IMR-90 (cell line): Measurements from ENCODE around the gene GUCY1A2. TPM values are rescaled to one million over a fixed set of nuclear protein-coding genes. Genes with fewer than 3 reads are reported as not detected.

Experiments used
- ATAC-seq: fragments of 200-7000 bp; cut with Tn5 transposase; 2 replicates; pipeline ENCODE4 v1.9.1; 2020; ENCODE audit warnings: low read depth, mild to moderate bottlenecking, moderate library complexity
- BruUV-seq: library from RNA; stranded (reverse); fragments of 400-500 nt; replicated peaks from 2 replicates; lab custom pipeline; 2021; lab: Mats Ljungman, UMichigan
- CTCF ChIA-PET: fragments of 300-600 bp; formaldehyde crosslinking; extraction: SDS; loops from one replicate; lab custom pipeline; 2021; ENCODE audit warnings: antibody characterized with exemption; lab: Yijun Ruan, JAX
- POLR2A ChIA-PET: fragments of 300-600 bp; sonication (Branson Sonifier 250); formaldehyde crosslinking; loops from one replicate; lab custom pipeline; 2022; ENCODE audit warnings: antibody characterized with exemption; ENCODE audit not compliant: unreplicated experiment; lab: Charles Lee
- DNase-seq: peaks from one replicate; pipeline ENCODE4 v3.0.0; 2013
- H2AFZ ChIP-seq: replicated peaks from 2 replicates; pipeline ENCODE3; 2013; ENCODE audit warnings: low read length, mild to moderate bottlenecking; ENCODE audit not compliant: poor library complexity
- H2AK5ac ChIP-seq: 2 replicates; pipeline ENCODE4 v1.6.1; 2013; ENCODE audit warnings: low read depth, low read length, inconsistent platforms
- H2AK9ac ChIP-seq: replicated peaks from 2 replicates; pipeline ENCODE3; 2013; ENCODE audit warnings: mild to moderate bottlenecking, low read depth, low read length, moderate library complexity; ENCODE audit not compliant: poor library complexity
- H2BK120ac ChIP-seq: 2 replicates; pipeline ENCODE4 v1.6.1; 2013; ENCODE audit warnings: low read depth, low read length, inconsistent platforms
- H2BK15ac ChIP-seq: 3 replicates; pipeline ENCODE4 v1.6.1; 2013; ENCODE audit warnings: low read depth, low read length, inconsistent platforms
- H2BK20ac ChIP-seq: 2 replicates; pipeline ENCODE4 v1.6.1; 2013; ENCODE audit warnings: low read depth, mild to moderate bottlenecking, inconsistent platforms, low read length, moderate library complexity
- H2BK5ac ChIP-seq: 2 replicates; pipeline ENCODE4 v1.6.1; 2013; ENCODE audit warnings: mild to moderate bottlenecking, low read depth, low read length, inconsistent platforms; ENCODE audit not compliant: poor library complexity, severe bottlenecking
- H3K14ac ChIP-seq: replicated peaks from 2 replicates; pipeline ENCODE4 v1.6.1; 2013; ENCODE audit warnings: low read depth, low read length, inconsistent platforms
- H3K18ac ChIP-seq: 2 replicates; pipeline ENCODE4 v1.6.1; 2013; ENCODE audit warnings: low read depth, low read length, control low read depth
- H3K23ac ChIP-seq: 2 replicates; pipeline ENCODE4 v1.6.1; 2013; ENCODE audit warnings: low read depth, low read length, inconsistent platforms
- H3K27ac ChIP-seq: 2 replicates; pipeline ENCODE4 v1.5.1; 2013; ENCODE audit warnings: mild to moderate bottlenecking, control low read depth, low read length; ENCODE audit not compliant: insufficient read depth
- H3K27me3 ChIP-seq: 2 replicates; pipeline ENCODE4 v1.6.1; 2013; ENCODE audit warnings: low read length; ENCODE audit not compliant: control insufficient read depth, insufficient read depth
- H3K36me3 ChIP-seq: 2 replicates; pipeline ENCODE4 v1.6.1; 2013; ENCODE audit warnings: low read length, mixed read lengths; ENCODE audit not compliant: control insufficient read depth, insufficient read depth
- H3K4ac ChIP-seq: 2 replicates; pipeline ENCODE4 v1.6.1; 2013; ENCODE audit warnings: low read depth, low read length, inconsistent platforms
- H3K4me1 ChIP-seq: 2 replicates; pipeline ENCODE4 v1.6.1; 2013; ENCODE audit warnings: low read length, mixed read lengths; ENCODE audit not compliant: control insufficient read depth, insufficient read depth
- H3K4me2 ChIP-seq: 2 replicates; pipeline ENCODE4 v1.6.1; 2013; ENCODE audit warnings: low read depth, mild to moderate bottlenecking, control low read depth, low read length, moderate library complexity
- H3K4me3 ChIP-seq: 2 replicates; pipeline ENCODE4 v1.5.1; 2013; ENCODE audit warnings: low read depth, mild to moderate bottlenecking, control low read depth, low read length, moderate library complexity; ENCODE audit not compliant: insufficient read depth
- H3K56ac ChIP-seq: 2 replicates; pipeline ENCODE4 v1.6.1; 2013; ENCODE audit warnings: low read length, inconsistent platforms; ENCODE audit not compliant: insufficient read depth; ENCODE audit errors: extremely low read depth
- H3K79me1 ChIP-seq, 2 experiments: 2 replicates each; pipeline ENCODE4 v1.6.1; 2013; ENCODE audit warnings: low read length in 2 of 2, inconsistent platforms in 1 of 2, low read depth in 1 of 2
- H3K9ac ChIP-seq: 2 replicates; pipeline ENCODE4 v1.6.1; 2013; ENCODE audit warnings: low read depth, low read length, control low read depth
- H3K9me1 ChIP-seq: 2 replicates; pipeline ENCODE4 v1.6.1; 2013; ENCODE audit warnings: low read length, inconsistent platforms; ENCODE audit not compliant: insufficient read depth
- H3K9me3 ChIP-seq: 2 replicates; pipeline ENCODE4 v1.6.1; 2013; ENCODE audit warnings: low read length; ENCODE audit not compliant: control insufficient read depth, insufficient read depth
- H4K20me1 ChIP-seq: 2 replicates; pipeline ENCODE4 v1.6.1; 2013; ENCODE audit warnings: low read length, inconsistent platforms; ENCODE audit not compliant: insufficient read depth
- H4K5ac ChIP-seq: 2 replicates; pipeline ENCODE4 v1.6.1; 2013; ENCODE audit warnings: mild to moderate bottlenecking, low read depth, low read length, control low read depth
- H4K8ac ChIP-seq, 2 experiments: 2 replicates each; pipeline ENCODE4 v1.6.1; 2013; ENCODE audit warnings: low read depth in 2 of 2, low read length in 2 of 2, control low read depth in 1 of 2, inconsistent platforms in 1 of 2
- H4K91ac ChIP-seq: 2 replicates; pipeline ENCODE4 v1.6.1; 2013; ENCODE audit warnings: low read depth, low read length, inconsistent platforms; ENCODE audit not compliant: insufficient read depth
- MAFK ChIP-seq: IDR thresholded peaks from 2 replicates; pipeline ENCODE4 v1.6.1; 2012; ENCODE audit warnings: low read depth, low read length, improper control_type of control experiment
- MAZ ChIP-seq: IDR thresholded peaks from 2 replicates; pipeline ENCODE4 v1.6.1; 2012; ENCODE audit warnings: low read depth, mild to moderate bottlenecking, low read length, improper control_type of control experiment, moderate library complexity, borderline replicate concordance
- NFE2L2 ChIP-seq: fragments of 150-350 bp; IDR thresholded peaks from 2 replicates; pipeline ENCODE4 v1.6.1; 2016; ENCODE audit warnings: low read depth, mild to moderate bottlenecking, low read length
- POLR2A ChIP-seq: IDR thresholded peaks from 2 replicates; pipeline ENCODE4 v1.6.1; 2012; ENCODE audit warnings: mild to moderate bottlenecking, low read depth, low read length
- RCOR1 ChIP-seq: IDR thresholded peaks from 2 replicates; pipeline ENCODE4 v1.6.1; 2012; ENCODE audit warnings: mild to moderate bottlenecking, low read length, improper control_type of control experiment; ENCODE audit not compliant: insufficient replicate concordance
- RFX5 ChIP-seq: IDR thresholded peaks from 2 replicates; pipeline ENCODE4 v1.8.0; 2012; ENCODE audit warnings: low read depth, mild to moderate bottlenecking, low read length, moderate library complexity
- SMC3 ChIP-seq: fragments of 150-350 bp; IDR thresholded peaks from 2 replicates; pipeline ENCODE4 v1.6.1; 2016; ENCODE audit warnings: low read depth, mild to moderate bottlenecking, antibody characterized with exemption, low read length, moderate library complexity
- USF2 ChIP-seq: fragments of 150-350 bp; IDR thresholded peaks from 2 replicates; pipeline ENCODE4 v1.6.1; 2017; ENCODE audit warnings: mild to moderate bottlenecking, antibody characterized with exemption, low read length, low read depth
- WGBS, 2 experiments: methylation state at CpG; one replicate each; pipeline versions ENCODE4 v1.1.5 to v1.1.7; 2013; ENCODE audit warnings: missing lambda C conversion rate in 2 of 2; ENCODE audit not compliant: insufficient read length in 1 of 2; ENCODE audit errors: extremely low coverage in 2 of 2; 5-methylcytosine and 5-hydroxymethylcytosine counted together
- dilution Hi-C: fragments of 300-500 bp; cut with HindIII; formaldehyde crosslinking; loops from one replicate; pipeline ENCODE4 v1.14.3; 2018; ENCODE audit warnings: low sequenced_read_pairs; ENCODE audit not compliant: unreplicated experiment
- in situ Hi-C: fragments of 300-500 bp; cut with MboI; formaldehyde crosslinking; loops from 3 replicates; pipeline ENCODE4 v1.14.3; 2019; ENCODE audit warnings: low sequenced_read_pairs, inconsistent platforms, mixed read lengths
- intact Hi-C: fragments of 100-400 bp; cut with micrococcal nuclease; formaldehyde crosslinking; loops from 2 replicates; pipeline ENCODE4 v1.10.0; 2022
- polyA plus RNA-seq, 3 experiments: library from polyadenylated mRNA; depleted of rRNA; stranded (reverse); fragments of >200 nt; gene quantifications; 2 replicates each; pipeline ENCODE4 v1.2.3, GENCODE V29; 2012; ENCODE audit warnings: low replicate concordance in 1 of 3
- total RNA-seq: library from RNA; depleted of rRNA; stranded (reverse); fragments of >200 nt; gene quantifications from 2 replicates; pipeline ENCODE4 v1.2.3, GENCODE V29; 2012

Gene GUCY1A2
- total and polyA plus RNA-seq, 2 of the 4 experiments (the other 2 are of a cell fraction): under 0.01 to 0.03 TPM

DNA sequence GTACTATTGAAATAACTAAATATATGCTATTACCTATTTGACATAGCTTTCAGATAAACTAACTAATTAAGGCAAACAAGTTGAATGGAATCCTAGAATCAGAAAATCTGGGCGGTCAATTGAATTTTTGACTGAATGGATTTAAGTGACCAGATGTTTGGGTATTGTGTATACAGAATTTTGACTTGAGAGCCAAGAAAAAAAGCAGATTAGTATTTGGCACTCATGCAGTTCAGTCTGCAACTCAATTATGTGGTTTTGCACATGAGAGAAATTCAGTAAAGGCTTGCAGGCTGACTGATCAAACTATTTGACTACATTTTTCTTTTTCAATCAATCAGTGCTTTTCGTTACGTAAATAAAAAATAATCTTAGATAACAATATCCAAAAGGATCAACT lies 254.8 kb downstream of the GUCY1A2 start:
- Histone ChIP-seq H3K23ac (no peak overlapping the region), H4K20me1 (no peaks in the 10 kb centered on the region), H3K4me3 (no peak overlapping the region), H4K5ac (no peak overlapping the region), H3K4me2 (no peak overlapping the region), H3K56ac (no peak overlapping the region), H3K36me3 (no peaks in the 10 kb centered on the region), H2BK15ac (no peak overlapping the region), H2BK5ac (no peak overlapping the region), H2AK5ac (no peak overlapping the region), H3K4me1 (no peaks in the 10 kb centered on the region), H3K9ac (no peak overlapping the region), H3K18ac (no peak overlapping the region), H2BK120ac (no peak overlapping the region), H3K4ac (no peak overlapping the region), H4K91ac (no peak overlapping the region), H2BK20ac (no peak overlapping the region), H2AK9ac (no peak overlapping the region), H3K9me1 (no peaks in the 10 kb centered on the region), H3K27ac (no peak overlapping the region), H3K9me3 (no peaks in the 10 kb centered on the region), H3K27me3 (no peaks in the 10 kb centered on the region), H3K14ac (no peak overlapping the region), H4K8ac (no peak overlapping the region), H2AFZ (no peak overlapping the region), H3K79me1 (no peaks in the 10 kb centered on the region)
- WGBS, 2 experiments: no CpG with 5 or more reads among the region's 3 CpGs
- ATAC-seq: no peak
- TF ChIP-seq RCOR1 (no peak), MAFK (no peak), RFX5 (no peak), SMC3 (no peak), NFE2L2 (no peak), USF2 (no peak), MAZ (no peak), POLR2A (no peak)
- POLR2A ChIA-PET: no interaction called here
- dilution Hi-C loops (no loop called here), in situ Hi-C loops (no loop called here), intact Hi-C loops (no loop called here)
- CTCF ChIA-PET: no interaction called here
- DNase-seq: no peak
- no TSS peak for BruUV-seq
